H9 (cell line): ENCODE measurements around the gene PPARA. TPM values are rescaled to one million over a fixed set of nuclear protein-coding genes. Genes with fewer than 3 reads are reported as not detected.

Experiments used
- DNase-seq: peaks from one replicate; pipeline ENCODE4 v3.0.0-alpha.2; 2017
- H2AFZ ChIP-seq: one replicate; pipeline ENCODE4 v1.6.1; 2013; ENCODE audit warnings: mild to moderate bottlenecking, low read length, control low read depth, moderate library complexity
- H2AK5ac ChIP-seq: 2 replicates; pipeline ENCODE4 v1.6.1; 2013; ENCODE audit warnings: low read length, control low read depth, mixed read lengths; ENCODE audit not compliant: insufficient read length
- H2BK120ac ChIP-seq: one replicate; pipeline ENCODE4 v1.6.1; 2013; ENCODE audit warnings: low read depth, mild to moderate bottlenecking, low read length, control low read depth, inconsistent platforms; ENCODE audit not compliant: poor library complexity, severe bottlenecking
- H2BK12ac ChIP-seq: 2 replicates; pipeline ENCODE4 v1.6.1; 2013; ENCODE audit warnings: low read length, control low read depth, mixed read lengths, low read depth; ENCODE audit not compliant: insufficient read length
- H2BK15ac ChIP-seq: 2 replicates; pipeline ENCODE4 v1.6.1; 2013; ENCODE audit warnings: low read depth, low read length, control low read depth
- H2BK20ac ChIP-seq: one replicate; pipeline ENCODE4 v1.6.1; 2013; ENCODE audit warnings: low read depth, mild to moderate bottlenecking, low read length, control low read depth, inconsistent platforms; ENCODE audit not compliant: poor library complexity, severe bottlenecking
- H2BK5ac ChIP-seq: 2 replicates; pipeline ENCODE4 v1.6.1; 2013; ENCODE audit warnings: low read length, control low read depth, mixed read lengths; ENCODE audit not compliant: insufficient read length
- H3K14ac ChIP-seq: 2 replicates; pipeline ENCODE4 v1.6.1; 2013; ENCODE audit warnings: low read length, control low read depth; ENCODE audit not compliant: insufficient read depth
- H3K18ac ChIP-seq: 2 replicates; pipeline ENCODE4 v1.6.1; 2013; ENCODE audit warnings: low read depth, mild to moderate bottlenecking, mixed read lengths, low read length, control low read depth; ENCODE audit not compliant: insufficient read length
- H3K23ac ChIP-seq: 2 replicates; pipeline ENCODE4 v1.6.1; 2013; ENCODE audit warnings: low read length, control low read depth, mixed read lengths, low read depth; ENCODE audit not compliant: insufficient read length
- H3K23me2 ChIP-seq: 2 replicates; pipeline ENCODE4 v1.6.1; 2013; ENCODE audit warnings: low read depth, mild to moderate bottlenecking, mixed read lengths, low read length, control low read depth; ENCODE audit not compliant: insufficient read length, poor library complexity, severe bottlenecking
- H3K27ac ChIP-seq: 2 replicates; pipeline ENCODE4 v1.5.1; 2013; ENCODE audit warnings: low read length, control low read depth, mixed read lengths, low read depth; ENCODE audit not compliant: insufficient read length
- H3K27me3 ChIP-seq: 2 replicates; pipeline ENCODE4 v1.6.1; 2013; ENCODE audit warnings: low read length, control low read depth, inconsistent platforms; ENCODE audit not compliant: insufficient read depth
- H3K4ac ChIP-seq: 2 replicates; pipeline ENCODE4 v1.6.1; 2013; ENCODE audit warnings: low read depth, mild to moderate bottlenecking, control low read depth, inconsistent platforms, low read length, moderate library complexity
- H3K4me1 ChIP-seq: 2 replicates; pipeline ENCODE4 v1.6.1; 2013; ENCODE audit warnings: low read length, control low read depth, inconsistent platforms; ENCODE audit not compliant: insufficient read depth
- H3K4me2 ChIP-seq: 2 replicates; pipeline ENCODE4 v1.6.1; 2013; ENCODE audit warnings: low read length, control low read depth, mixed read lengths; ENCODE audit not compliant: insufficient read length, insufficient read depth
- H3K56ac ChIP-seq: 2 replicates; pipeline ENCODE4 v1.6.1; 2013; ENCODE audit warnings: low read depth, mild to moderate bottlenecking, mixed read lengths, low read length, control low read depth; ENCODE audit not compliant: insufficient read length
- H3K79me1 ChIP-seq: 2 replicates; pipeline ENCODE4 v1.6.1; 2013; ENCODE audit warnings: low read depth, mild to moderate bottlenecking, moderate library complexity, low read length, control low read depth, inconsistent platforms; ENCODE audit not compliant: insufficient read depth, poor library complexity, severe bottlenecking
- H3K79me2 ChIP-seq: 2 replicates; pipeline ENCODE4 v1.6.1; 2013; ENCODE audit warnings: low read length, control low read depth, inconsistent platforms; ENCODE audit not compliant: insufficient read depth
- H3K9ac ChIP-seq: 2 replicates; pipeline ENCODE4 v1.6.1; 2013; ENCODE audit warnings: low read length, control low read depth, mixed read lengths; ENCODE audit not compliant: insufficient read length; ENCODE audit errors: extremely low read depth
- H3K9me3 ChIP-seq: one replicate; pipeline ENCODE4 v1.6.1; 2013; ENCODE audit warnings: low read depth, low read length, inconsistent platforms; ENCODE audit not compliant: control insufficient read depth
- H3T11ph ChIP-seq: one replicate; pipeline ENCODE4 v1.6.1; 2013; ENCODE audit warnings: mild to moderate bottlenecking, low read length, control low read depth, inconsistent platforms
- H4K20me1 ChIP-seq: one replicate; pipeline ENCODE4 v1.6.1; 2013; ENCODE audit not compliant: control insufficient read depth, insufficient read length, insufficient read depth
- H4K5ac ChIP-seq: 2 replicates; pipeline ENCODE4 v1.6.1; 2013; ENCODE audit warnings: low read depth, mild to moderate bottlenecking, mixed read lengths, low read length, control low read depth; ENCODE audit not compliant: insufficient read length
- H4K8ac ChIP-seq: replicated peaks from 2 replicates; pipeline ENCODE4 v1.6.1; 2013; ENCODE audit warnings: low read length, control low read depth, mixed read lengths, low read depth; ENCODE audit not compliant: insufficient read length
- H4K91ac ChIP-seq: 2 replicates; pipeline ENCODE4 v1.6.1; 2013; ENCODE audit warnings: low read depth, mild to moderate bottlenecking, moderate library complexity, mixed read lengths, low read length, control low read depth; ENCODE audit not compliant: insufficient read length
- H3K27ac Mint-ChIP-seq, 3 experiments: 2 replicates in 2 of 3; 3 replicates in 1 of 3; pipeline ENCODE4 v1.8.0; 2020 to 2021; ENCODE audit warnings: mixed read lengths in 3 of 3, mild to moderate bottlenecking in 1 of 3, moderate library complexity in 1 of 3
- H3K27me3 Mint-ChIP-seq: 2 replicates; pipeline ENCODE4 v1.8.0; 2021; ENCODE audit warnings: low read depth, mild to moderate bottlenecking, moderate library complexity, mixed read lengths
- H3K36me3 Mint-ChIP-seq, 3 experiments: 2 replicates in 2 of 3; 3 replicates in 1 of 3; pipeline ENCODE4 v1.8.0; 2020 to 2021; ENCODE audit warnings: low read depth in 3 of 3, mixed read lengths in 3 of 3; ENCODE audit not compliant: insufficient read depth in 1 of 3
- H3K4me1 Mint-ChIP-seq, 2 experiments: 2 replicates each; pipeline ENCODE4 v1.8.0; 2020; ENCODE audit warnings: mixed read lengths in 2 of 2
- H3K4me3 Mint-ChIP-seq, 2 experiments: 2 replicates in 1 of 2; 3 replicates in 1 of 2; pipeline ENCODE4 v1.8.0; 2020 to 2021; ENCODE audit warnings: mild to moderate bottlenecking in 2 of 2, mixed read lengths in 2 of 2, moderate library complexity in 1 of 2
- H3K9me3 Mint-ChIP-seq, 2 experiments: 2 replicates in 1 of 2; 3 replicates in 1 of 2; pipeline ENCODE4 v1.8.0; 2020; ENCODE audit warnings: mild to moderate bottlenecking in 2 of 2, mixed read lengths in 2 of 2, moderate library complexity in 1 of 2
- WGBS: extraction: QIAGEN DNeasy Blood & Tissue Kit; methylation state at CpG from one replicate; pipeline ENCODE4 v1.1.7; 2013; ENCODE audit warnings: missing lambda C conversion rate, low lambda C conversion rate, mixed read lengths; ENCODE audit not compliant: insufficient read length; ENCODE audit errors: extremely low coverage; 5-methylcytosine and 5-hydroxymethylcytosine counted together
- total RNA-seq: library from RNA; stranded (reverse); gene quantifications from 2 replicates; pipeline ENCODE4 v1.2.1, GENCODE V29; 2021
- TF ChIP-seq, protein P1 (sequence below): fragments of 200-600 bp; sonication (generic); conservative IDR thresholded peaks from 3 replicates; pipeline ENCODE4 v1.8.0; 2021; ENCODE audit warnings: antibody characterized with exemption, mild to moderate bottlenecking

PPARA gene
- total RNA-seq, 1 experiment from 2014 or later = 7.3 TPM

DNA sequence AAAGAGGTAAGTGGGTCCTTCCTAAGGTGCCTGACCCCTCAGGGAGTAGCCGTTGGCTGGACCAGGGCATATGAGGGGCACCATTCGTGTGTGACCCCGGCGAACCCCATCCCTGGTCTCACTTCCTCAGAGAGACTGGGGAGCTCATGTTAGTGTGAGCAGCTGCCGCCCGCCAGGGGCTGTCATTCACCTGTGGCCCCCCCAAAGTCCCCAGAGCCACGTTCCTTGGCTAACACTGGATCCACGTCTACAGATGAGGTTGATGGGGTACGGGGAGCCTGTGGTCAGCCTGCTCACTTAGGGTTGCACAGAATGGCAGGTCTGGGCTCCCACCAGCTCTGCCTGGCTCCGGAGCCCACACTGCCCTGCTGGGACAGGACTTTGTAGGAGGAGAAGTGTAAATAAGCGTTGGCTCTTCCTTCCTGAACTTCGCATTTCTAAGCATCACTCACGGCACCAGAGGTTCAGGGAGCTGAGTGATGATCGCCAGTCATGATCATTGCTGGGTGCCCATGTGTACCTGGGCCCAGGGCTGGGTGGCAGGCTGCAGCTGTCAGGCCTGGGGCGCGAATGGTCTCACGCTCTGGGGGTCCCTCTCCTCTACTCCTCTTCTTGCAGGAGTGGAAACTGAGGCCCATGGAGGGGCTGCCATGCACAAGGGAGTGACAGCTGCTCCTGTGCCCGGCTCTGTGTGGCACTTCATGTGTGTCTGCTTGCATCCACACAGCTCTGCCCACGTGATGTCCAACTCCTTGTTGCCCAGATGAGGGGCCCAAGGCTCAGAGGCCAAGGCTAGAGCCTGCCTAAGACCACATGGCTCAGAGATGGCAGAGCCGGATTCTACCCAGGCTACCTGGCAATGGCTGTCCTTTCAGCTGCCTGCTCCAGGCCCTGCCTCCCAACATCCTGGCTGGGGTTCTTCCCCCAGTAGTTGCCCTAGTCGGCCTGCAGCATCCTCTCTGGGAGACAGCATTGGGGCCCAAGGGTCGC lies 128.6 kb downstream of the PPARA start:
- Histone ChIP-seq H3T11ph (no peak overlapping the region), H3K4me2 (no peak overlapping the region), H3K4ac (no peak overlapping the region), H3K4me1 (no peaks in the 10 kb centered on the region), H4K20me1 (no peaks in the 10 kb centered on the region), H2BK20ac (no peak overlapping the region), H3K56ac (no peak overlapping the region), H2BK15ac (no peak overlapping the region), H3K79me1 (no peaks in the 10 kb centered on the region), H2BK12ac (no peak overlapping the region), H2AK5ac (no peak overlapping the region), H4K91ac (no peak overlapping the region), H3K9me3 (no peaks in the 10 kb centered on the region), H3K18ac (no peak overlapping the region), H3K79me2 (no peaks in the 10 kb centered on the region), H3K27me3 (no peaks in the 10 kb centered on the region), H3K23me2 (no peaks in the 10 kb centered on the region), H2AFZ (no peak overlapping the region), H4K8ac (no peak overlapping the region), H3K23ac (no peak overlapping the region), H2BK5ac (no peak overlapping the region), H3K27ac (no peak overlapping the region), H3K9ac (no peak overlapping the region), H4K5ac (no peak overlapping the region), H3K14ac (no peak overlapping the region), H2BK120ac (no peak overlapping the region)
- no CpG with 5 or more reads among the region's 22 CpGs for WGBS
- H3K4me3 Mint-ChIP-seq = no peak overlapping the region
- H3K4me1 Mint-ChIP-seq = no peaks in the 10 kb centered on the region
- H3K27me3 Mint-ChIP-seq = no peaks in the 10 kb centered on the region
- DNase-seq = no peak
- TF ChIP-seq, protein P1, sequence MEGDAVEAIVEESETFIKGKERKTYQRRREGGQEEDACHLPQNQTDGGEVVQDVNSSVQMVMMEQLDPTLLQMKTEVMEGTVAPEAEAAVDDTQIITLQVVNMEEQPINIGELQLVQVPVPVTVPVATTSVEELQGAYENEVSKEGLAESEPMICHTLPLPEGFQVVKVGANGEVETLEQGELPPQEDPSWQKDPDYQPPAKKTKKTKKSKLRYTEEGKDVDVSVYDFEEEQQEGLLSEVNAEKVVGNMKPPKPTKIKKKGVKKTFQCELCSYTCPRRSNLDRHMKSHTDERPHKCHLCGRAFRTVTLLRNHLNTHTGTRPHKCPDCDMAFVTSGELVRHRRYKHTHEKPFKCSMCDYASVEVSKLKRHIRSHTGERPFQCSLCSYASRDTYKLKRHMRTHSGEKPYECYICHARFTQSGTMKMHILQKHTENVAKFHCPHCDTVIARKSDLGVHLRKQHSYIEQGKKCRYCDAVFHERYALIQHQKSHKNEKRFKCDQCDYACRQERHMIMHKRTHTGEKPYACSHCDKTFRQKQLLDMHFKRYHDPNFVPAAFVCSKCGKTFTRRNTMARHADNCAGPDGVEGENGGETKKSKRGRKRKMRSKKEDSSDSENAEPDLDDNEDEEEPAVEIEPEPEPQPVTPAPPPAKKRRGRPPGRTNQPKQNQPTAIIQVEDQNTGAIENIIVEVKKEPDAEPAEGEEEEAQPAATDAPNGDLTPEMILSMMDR = no peak
- H3K36me3 Mint-ChIP-seq = peaks cover 24 to 61% (median 56%) of the 10 kb centered on the region in 3 experiments; a peak in 6 of 7 replicates
- peaks cover 0 to 5% of the 10 kb centered on the region in 2 experiments; a peak in 1 of 5 replicates for H3K9me3 Mint-ChIP-seq
- H3K27ac Mint-ChIP-seq = no peak overlapping the region
